Body of pancreas (tissue), 4 donors: ENCODE results near the gene NPHP3.

Source experiments
- POLR2A ChIP-seq, 3 donors: fragments of 450-650 bp; IDR thresholded peaks; one replicate each; pipeline ENCODE4 v1.6.1; 2016; ENCODE audit warnings: antibody characterized with exemption in 3 of 3, mild to moderate bottlenecking in 2 of 3
- TF ChIP-seq, protein P1 (sequence below), 7 experiments: fragments of 450-650 bp in 4 of 7; fragments of 200-600 bp in 3 of 7; sonication (generic) in 3 of 7; IDR thresholded peaks; one replicate each; pipeline ENCODE4 v1.5.1; 2016 to 2019; ENCODE audit warnings: antibody characterized with exemption in 7 of 7

DNA sequence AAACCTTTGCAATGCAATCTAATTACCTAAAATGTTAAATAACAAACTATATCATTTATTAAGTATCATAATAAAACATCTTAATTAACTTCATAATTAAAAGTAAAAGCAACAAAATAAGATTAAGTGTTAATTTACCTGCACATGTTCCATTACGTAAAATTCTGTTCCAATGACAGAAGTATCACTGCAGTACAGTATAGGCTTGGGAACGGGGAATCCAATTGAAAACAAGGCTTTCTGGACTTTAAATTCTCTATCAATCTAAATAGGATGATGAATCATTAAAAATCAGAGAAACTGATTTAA lies 79.7 kb downstream of the NPHP3 start:
- TF ChIP-seq, protein P1, sequence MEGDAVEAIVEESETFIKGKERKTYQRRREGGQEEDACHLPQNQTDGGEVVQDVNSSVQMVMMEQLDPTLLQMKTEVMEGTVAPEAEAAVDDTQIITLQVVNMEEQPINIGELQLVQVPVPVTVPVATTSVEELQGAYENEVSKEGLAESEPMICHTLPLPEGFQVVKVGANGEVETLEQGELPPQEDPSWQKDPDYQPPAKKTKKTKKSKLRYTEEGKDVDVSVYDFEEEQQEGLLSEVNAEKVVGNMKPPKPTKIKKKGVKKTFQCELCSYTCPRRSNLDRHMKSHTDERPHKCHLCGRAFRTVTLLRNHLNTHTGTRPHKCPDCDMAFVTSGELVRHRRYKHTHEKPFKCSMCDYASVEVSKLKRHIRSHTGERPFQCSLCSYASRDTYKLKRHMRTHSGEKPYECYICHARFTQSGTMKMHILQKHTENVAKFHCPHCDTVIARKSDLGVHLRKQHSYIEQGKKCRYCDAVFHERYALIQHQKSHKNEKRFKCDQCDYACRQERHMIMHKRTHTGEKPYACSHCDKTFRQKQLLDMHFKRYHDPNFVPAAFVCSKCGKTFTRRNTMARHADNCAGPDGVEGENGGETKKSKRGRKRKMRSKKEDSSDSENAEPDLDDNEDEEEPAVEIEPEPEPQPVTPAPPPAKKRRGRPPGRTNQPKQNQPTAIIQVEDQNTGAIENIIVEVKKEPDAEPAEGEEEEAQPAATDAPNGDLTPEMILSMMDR (IDR thresholded peaks at IDR 0.05), result no peak
- no peak for TF ChIP-seq POLR2A (IDR thresholded peaks at IDR 0.05)
